ENCODE results near the gene CNTROB. TPM values are rescaled to one million over a fixed set of nuclear protein-coding genes. Genes with fewer than 3 reads are reported as not detected.
A peak's percentile ranks its signal among the peaks of the same experiment; 100 is the strongest.

The CNTROB gene
- total and polyA plus RNA-seq, 2 donors (not counting 1 experiment from before 2014, with no cell fraction given) = 23.1 to 34.8 TPM

GRCh38 chr17:7888184-7888920, 43.7 kb upstream of the CNTROB start, which contains the start of gene CHD3:
Gene CHD3 (plus strand): TSS chr17:7888789. CDS start chr17:7889001, 212 bp downstream.
- Histone ChIP-seq H3K27ac (ENCODE audit: low read length in 2 of 2) (peak within 1 kb of the TSS; percentile 46 to 65), H4K20me1 (ENCODE audit: control insufficient read depth, insufficient read depth, low read length, poor library complexity, severe bottlenecking) (no peaks in the 10 kb centered on the region), H3K4me2 (replicated peaks; ENCODE audit: low read depth, low read length, poor library complexity, severe bottlenecking) (peak within 1 kb of the TSS; percentile 86), H3K27me3 (replicated peaks in 1 of 4; ENCODE audit: control extremely low read depth in 1 of 4, control insufficient read depth in 3 of 4, insufficient read depth in 4 of 4, low read length in 3 of 4) (no peaks in the 10 kb centered on the region), H3K9ac (ENCODE audit: low read length) (peak within 1 kb of the TSS; percentile 68), H3K4me3 (ENCODE audit: control extremely low read depth in 1 of 5, extremely low read depth in 1 of 5, insufficient read depth in 1 of 5, low read depth in 2 of 5, low read length in 4 of 5) (peak within 1 kb of the TSS; percentile 65 to 81 (median 76)), H3K4me1 (ENCODE audit: control insufficient read depth in 2 of 2, insufficient read depth in 2 of 2, low read length in 2 of 2) (peaks cover 19 to 36% of the 10 kb centered on the region in 2 donors), H2AFZ (ENCODE audit: insufficient read depth, low read depth, low read length, poor library complexity, severe bottlenecking) (peak within 1 kb of the TSS; percentile 93), H3K79me2 (ENCODE audit: control insufficient read depth, insufficient read depth, low read length) (peaks cover 14% of the 10 kb centered on the region), H3K9me3 (ENCODE audit: control extremely low read depth in 1 of 3, control insufficient read depth in 2 of 3, insufficient read depth in 1 of 3, low read length in 2 of 3) (no peaks in the 10 kb centered on the region), H3K36me3 (replicated peaks in 1 of 2; ENCODE audit: control extremely low read depth in 1 of 2, control insufficient read depth in 1 of 2, extremely low read depth in 1 of 2, insufficient read depth in 2 of 2, low read length in 1 of 2) (peaks cover 0 to 10% of the 10 kb centered on the region in 2 experiments)
- H3K27ac Mint-ChIP-seq = peak within 1 kb of the TSS; percentile 53
- POLR2A ChIA-PET = no interaction called here
- 67% methylated on average over 14 of the region's 18 CpGs for WGBS (ENCODE audit: insufficient coverage)
- H3K4me1 Mint-ChIP-seq = peaks cover 3% of the 10 kb centered on the region
- no peaks in the 10 kb centered on the region for H3K9me3 Mint-ChIP-seq (ENCODE audit: insufficient read depth)
- no peaks in the 10 kb centered on the region for H3K27me3 Mint-ChIP-seq
- CTCF ChIA-PET = no interaction called here
- DNase-seq (peak; percentile 47), ATAC-seq (ENCODE audit: low read depth) (no peak)
- H3K4me3 Mint-ChIP-seq = no peak within 1 kb of the TSS
- no peak for TF ChIP-seq EZH2 (IDR thresholded peaks at IDR 0.05; ENCODE audit: borderline replicate concordance, insufficient read depth, low read depth, low read length, poor library complexity, severe bottlenecking)
- intact Hi-C loops (cut with micrococcal nuclease) = loop anchor here (1.0 to 10.0 kb wide), 2 partner anchors 31 to 144 kb away; partner anchors contain the start of gene NAA38

DNA sequence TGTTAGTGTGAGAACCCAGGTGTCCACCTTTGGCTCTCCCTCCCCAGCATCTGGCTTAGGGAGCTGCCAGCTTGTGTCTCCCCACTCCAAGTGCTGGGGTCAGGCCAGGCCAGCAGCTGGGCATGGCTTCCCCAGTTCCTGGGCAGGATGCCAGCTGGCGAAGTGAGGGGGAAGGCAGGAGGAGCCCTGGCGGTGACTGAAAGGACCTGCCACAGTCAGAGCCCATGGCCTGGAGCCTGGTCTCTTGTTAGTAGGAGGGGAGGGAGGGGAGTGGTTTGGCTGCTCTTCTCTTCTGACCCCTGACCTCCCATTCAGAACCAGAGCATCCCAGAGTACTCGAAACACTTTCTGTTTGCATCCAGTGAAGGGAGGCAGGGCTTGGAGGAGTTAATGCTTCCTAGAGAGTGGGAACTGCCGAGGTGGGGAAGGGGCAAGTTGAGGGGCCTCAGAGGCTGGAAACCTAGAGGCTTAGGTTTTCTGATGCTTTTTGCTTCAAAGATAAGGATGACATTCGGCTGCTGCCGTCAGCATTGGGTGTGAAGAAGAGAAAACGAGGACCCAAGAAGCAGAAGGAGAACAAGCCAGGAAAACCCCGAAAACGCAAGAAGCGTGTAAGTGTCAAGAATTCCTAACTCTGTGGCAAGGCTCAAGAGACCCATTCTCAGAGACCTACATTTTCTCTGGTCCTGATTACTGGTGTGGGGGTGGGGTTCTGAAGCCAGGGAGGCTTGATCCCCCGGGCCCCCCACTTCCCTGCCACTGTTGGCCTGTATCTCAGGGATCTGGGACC, 42.6 kb upstream of the CNTROB start:
- H3K4me2 ChIP-seq (replicated peaks; ENCODE audit: low read depth, low read length, poor library complexity, severe bottlenecking) = peak overlapping the region; percentile 86

More for the DNA sequence above, 42.6 kb upstream of the CNTROB start:
- H3K27ac ChIP-seq (ENCODE audit: low read length in 2 of 2) = peak overlapping the region in 1 of 2 donors; percentile 65
- no peak overlapping the region for H3K9ac ChIP-seq (ENCODE audit: low read length)
- DNase-seq (peak; percentile 34), ATAC-seq (ENCODE audit: low read depth) (no peak)
- H3K4me3 ChIP-seq (ENCODE audit: control extremely low read depth in 1 of 5, extremely low read depth in 1 of 5, insufficient read depth in 1 of 5, low read depth in 2 of 5, low read length in 4 of 5) = no peak overlapping the region
- 78% methylated on average over 8 of the region's 11 CpGs for whole genome bisulfite sequencing (ENCODE audit: insufficient coverage)
- peaks cover 10% of the 10 kb centered on the region for H3K79me2 ChIP-seq (ENCODE audit: control insufficient read depth, insufficient read depth, low read length)
- CTCF ChIA-PET = no interaction called here
- no peak overlapping the region for H2AFZ ChIP-seq (ENCODE audit: insufficient read depth, low read depth, low read length, poor library complexity, severe bottlenecking)
- no peaks in the 10 kb centered on the region for H3K9me3 ChIP-seq (ENCODE audit: control extremely low read depth in 1 of 3, control insufficient read depth in 2 of 3, insufficient read depth in 1 of 3, low read length in 2 of 3)
- Mint-ChIP-seq H3K4me1 (no peaks in the 10 kb centered on the region), H3K27ac (peak overlapping the region; percentile 53), H3K9me3 (ENCODE audit: insufficient read depth) (no peaks in the 10 kb centered on the region), H3K27me3 (no peaks in the 10 kb centered on the region), H3K4me3 (no peak overlapping the region)
- POLR2A ChIA-PET = interaction anchor here (0.6 kb wide), 1 partner anchor 55 kb away, joined by 7 read pairs; the partner anchor contains the start of gene KDM6B
- intact Hi-C loops (cut with micrococcal nuclease) = loop anchor here (10.0 kb wide), 1 partner anchor 145 kb away; no protein-coding TSS in a partner anchor
- peaks cover 0 to 20% of the 10 kb centered on the region in 2 experiments for H3K36me3 ChIP-seq (replicated peaks in 1 of 2; ENCODE audit: control extremely low read depth in 1 of 2, control insufficient read depth in 1 of 2, extremely low read depth in 1 of 2, insufficient read depth in 2 of 2, low read length in 1 of 2)
- no peaks in the 10 kb centered on the region for H4K20me1 ChIP-seq (ENCODE audit: control insufficient read depth, insufficient read depth, low read length, poor library complexity, severe bottlenecking)
- no peak for TF ChIP-seq CTCF (IDR thresholded peaks at IDR 0.05)
- no peak for TF ChIP-seq EZH2 (IDR thresholded peaks at IDR 0.05; ENCODE audit: borderline replicate concordance, insufficient read depth, low read depth, low read length, poor library complexity, severe bottlenecking)
- H3K4me1 ChIP-seq (ENCODE audit: control insufficient read depth in 2 of 2, insufficient read depth in 2 of 2, low read length in 2 of 2) = peaks cover 15 to 31% of the 10 kb centered on the region in 2 donors
- no peaks in the 10 kb centered on the region for H3K27me3 ChIP-seq (replicated peaks in 1 of 4; ENCODE audit: control extremely low read depth in 1 of 4, control insufficient read depth in 3 of 4, insufficient read depth in 4 of 4, low read length in 3 of 4)
